NCI-H1417 (cell line): Measurements from ENCODE around the gene ATE1.
A peak's percentile ranks its signal among the peaks of the same experiment; 100 is the strongest.

Experiments
- DNase-seq, 3 experiments: peaks; one replicate each; lab custom pipeline; 2025; lab: John Stamatoyannopoulos, UW

Gene ATE1

DNA sequence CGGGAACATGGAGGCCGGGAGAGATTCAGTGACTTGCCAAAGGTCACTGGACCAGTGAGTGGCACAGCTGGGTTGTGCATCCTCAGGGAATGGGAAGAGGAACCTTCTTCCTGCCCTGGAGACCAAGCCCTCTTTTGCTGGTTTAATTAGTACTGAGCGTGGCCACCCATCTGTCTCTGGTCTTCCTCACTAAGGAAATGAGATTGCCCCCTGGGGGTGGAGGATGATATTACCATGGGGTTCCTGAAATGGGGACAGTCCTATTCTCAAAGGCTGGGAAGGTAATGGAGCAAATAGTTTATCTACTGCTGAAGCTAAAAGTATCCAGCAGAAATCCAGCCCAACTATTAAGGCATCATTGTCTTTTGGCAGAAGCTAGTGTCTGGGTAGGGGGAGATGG is 231.0 kb downstream of the ATE1 start:
- peak in 2 of 3 experiments; percentile 3 to 20 for DNase-seq

DNA sequence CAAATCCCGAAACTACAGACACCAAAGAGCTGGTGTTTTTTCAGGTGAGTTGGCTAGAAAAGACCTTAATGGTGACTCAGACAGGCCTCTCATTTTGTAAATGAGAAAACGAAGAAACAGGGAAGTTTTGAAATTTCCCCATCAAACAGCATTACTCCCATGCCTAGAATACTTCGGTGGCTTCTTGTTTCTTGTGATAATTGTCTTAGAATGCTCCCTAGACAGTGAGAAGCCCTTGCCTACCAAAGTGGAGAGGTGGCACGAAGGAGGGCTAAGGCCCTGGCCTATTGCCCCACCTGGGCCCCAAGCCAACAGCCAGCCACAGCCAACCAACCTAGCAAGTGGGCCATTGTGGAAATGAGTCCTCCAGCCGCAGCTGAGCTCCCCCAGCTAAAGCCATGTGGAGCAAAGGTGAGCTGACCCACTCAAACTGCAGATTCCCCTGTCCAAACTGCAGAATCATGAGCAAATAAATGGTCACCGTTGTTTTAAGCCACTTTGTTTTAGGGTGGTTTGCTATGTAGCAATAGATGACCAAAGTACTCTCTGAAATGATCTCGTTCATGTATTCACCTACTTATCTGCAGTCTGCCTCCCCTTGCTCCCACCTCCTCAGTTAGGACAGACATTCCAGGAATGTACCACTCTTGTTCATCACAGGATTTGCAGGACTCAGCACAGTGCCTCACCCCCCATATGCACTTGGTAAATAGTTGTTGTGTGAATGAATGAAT is 231.9 kb downstream of the ATE1 start:
- DNase-seq, result no peak

GRCh38 chr10:121694966-121695643 is 232.7 kb downstream of the ATE1 start:
- no peak for DNase-seq

DNA sequence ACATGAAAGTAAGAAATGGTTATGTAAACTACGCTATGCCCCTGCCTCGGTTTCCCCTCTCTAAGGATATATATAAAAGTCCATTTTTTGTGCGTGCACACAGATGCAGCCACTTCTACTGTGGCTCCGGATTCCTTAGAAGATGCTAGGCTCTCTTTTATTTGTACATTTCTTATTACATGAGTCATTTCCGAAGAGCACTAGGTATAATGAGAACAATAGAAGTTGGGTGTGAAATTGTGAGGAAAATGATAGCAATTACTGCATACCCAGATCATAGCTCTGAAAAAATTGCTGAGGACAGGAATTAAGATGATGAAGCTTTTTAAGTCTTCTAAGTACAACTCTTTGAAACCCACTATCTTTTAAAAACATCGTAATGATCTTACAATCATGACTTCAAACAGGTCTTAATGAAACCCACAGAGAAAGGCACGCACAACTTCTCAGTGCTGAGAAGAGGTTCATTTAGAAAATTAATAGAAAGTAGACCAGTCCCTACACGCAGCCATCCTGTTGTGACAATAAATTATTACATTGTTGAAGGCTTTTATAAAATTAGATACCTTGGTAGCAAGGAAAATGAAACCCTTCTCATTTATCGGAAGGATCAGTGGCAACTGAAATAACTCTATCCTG is 233.4 kb downstream of the ATE1 start:
- no peak for DNase-seq

DNA sequence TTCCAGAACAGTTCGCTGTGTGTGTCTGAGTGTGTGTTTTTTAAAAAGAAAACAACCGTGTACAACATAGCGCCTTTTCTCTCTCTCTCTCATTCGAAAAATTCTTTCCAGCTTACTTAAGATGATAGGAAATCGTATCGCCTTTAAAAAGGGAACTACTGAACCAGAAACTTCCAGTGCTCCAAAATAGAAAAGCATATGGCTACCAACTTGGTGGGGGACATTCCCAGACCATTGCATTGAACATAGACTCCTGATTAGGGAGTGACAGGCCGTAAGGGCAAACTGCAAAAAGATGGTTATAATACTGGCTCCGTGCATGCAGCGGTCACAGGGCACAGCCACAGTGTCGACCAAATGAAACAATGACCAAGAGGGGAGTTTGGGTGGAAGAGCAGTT is 235.2 kb downstream of the ATE1 start:
- DNase-seq, result no peak

GRCh38 chr10:121690970-121691369 is 236.9 kb downstream of the ATE1 start:
- DNase-seq, result no peak
